Activated CD4-positive, alpha-beta T cell treated with anti-CD3 and anti-CD28 coated beads, Interleukin-2, amount 50 U/mL, for 1 hour (primary cell): Measurements from ENCODE around the gene PDGFD.

ENCODE experiments used
- DNase-seq: peaks from one replicate; pipeline ENCODE4 v3.0.0-alpha.2; 2020

Gene PDGFD

DNA sequence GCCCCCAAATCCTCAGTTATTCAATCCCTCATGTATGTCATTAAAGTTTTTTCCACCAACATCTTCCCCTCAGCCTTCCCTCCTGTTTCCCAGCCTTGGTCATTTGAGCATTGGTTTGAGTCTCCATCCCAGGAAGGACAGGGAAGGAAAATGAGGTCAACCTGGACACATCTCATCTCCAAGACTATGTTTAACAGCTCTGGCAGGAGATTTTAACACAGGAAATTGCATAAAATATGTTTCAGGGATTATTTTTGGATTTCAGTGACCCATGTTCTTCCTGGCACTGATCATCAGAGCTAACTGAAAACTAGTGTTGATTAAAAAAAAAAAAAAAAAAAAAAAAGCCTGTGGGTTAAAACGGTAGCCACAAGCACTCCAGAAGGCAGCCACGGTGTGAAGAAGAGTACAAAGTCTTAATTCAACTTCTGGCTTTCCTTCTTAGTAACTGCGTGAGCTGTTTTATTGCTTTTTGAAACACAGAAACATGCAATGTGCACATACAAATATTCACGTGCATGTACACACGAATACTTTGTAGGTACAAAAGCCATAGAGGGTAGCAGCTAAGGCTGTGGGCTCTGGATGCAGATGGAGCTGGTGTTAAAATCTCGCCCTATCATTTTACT lies 291.9 kb downstream of the PDGFD start:
- no peak for DNase-seq

- DNase-seq = no peak
Measured at GRCh38 chr11:103870821-103871309, 293.1 kb downstream of the PDGFD start.

DNA sequence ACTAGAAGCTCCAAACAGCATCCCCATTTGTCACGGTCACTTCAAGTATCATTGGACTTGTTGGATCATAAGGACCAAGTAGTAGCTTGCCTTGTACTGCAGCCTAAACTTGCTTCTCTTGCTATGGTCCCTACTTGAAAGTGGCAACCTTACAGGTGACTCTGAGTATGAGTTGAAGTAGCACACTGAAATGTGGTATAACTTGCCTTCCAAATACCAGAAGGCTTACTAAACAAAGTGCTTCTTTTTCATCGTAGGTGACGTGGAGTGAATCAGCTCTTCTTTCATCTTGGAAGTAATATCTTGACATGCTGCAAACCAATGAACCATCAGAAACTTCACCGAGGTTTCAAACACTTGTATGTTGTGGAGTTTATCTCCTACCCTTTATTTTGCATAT lies 296.5 kb downstream of the PDGFD start:
- DNase-seq = no peak

DNA sequence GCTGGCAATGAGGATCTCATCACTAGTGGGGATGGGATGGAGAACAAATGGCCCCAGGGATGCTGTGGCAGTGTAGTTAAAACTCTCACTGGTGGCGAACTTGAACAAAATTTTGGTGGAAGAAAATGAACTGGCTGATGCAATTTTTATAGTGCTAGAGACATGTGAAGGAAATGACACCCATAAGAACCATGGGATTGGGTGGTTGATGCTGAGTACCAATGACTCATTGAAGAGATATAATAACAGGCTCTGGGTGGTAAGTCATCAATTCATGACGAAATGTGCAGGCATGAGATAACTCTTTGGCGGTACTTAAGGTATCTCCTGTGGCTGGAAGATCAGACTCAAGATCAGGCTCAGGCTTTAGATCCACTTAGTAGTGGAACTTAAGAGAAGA lies 300.4 kb downstream of the PDGFD start:
- no peak for DNase-seq

GRCh38 chr11:103862802-103863174 lies 301.2 kb downstream of the PDGFD start:
- DNase-seq = no peak

DNA sequence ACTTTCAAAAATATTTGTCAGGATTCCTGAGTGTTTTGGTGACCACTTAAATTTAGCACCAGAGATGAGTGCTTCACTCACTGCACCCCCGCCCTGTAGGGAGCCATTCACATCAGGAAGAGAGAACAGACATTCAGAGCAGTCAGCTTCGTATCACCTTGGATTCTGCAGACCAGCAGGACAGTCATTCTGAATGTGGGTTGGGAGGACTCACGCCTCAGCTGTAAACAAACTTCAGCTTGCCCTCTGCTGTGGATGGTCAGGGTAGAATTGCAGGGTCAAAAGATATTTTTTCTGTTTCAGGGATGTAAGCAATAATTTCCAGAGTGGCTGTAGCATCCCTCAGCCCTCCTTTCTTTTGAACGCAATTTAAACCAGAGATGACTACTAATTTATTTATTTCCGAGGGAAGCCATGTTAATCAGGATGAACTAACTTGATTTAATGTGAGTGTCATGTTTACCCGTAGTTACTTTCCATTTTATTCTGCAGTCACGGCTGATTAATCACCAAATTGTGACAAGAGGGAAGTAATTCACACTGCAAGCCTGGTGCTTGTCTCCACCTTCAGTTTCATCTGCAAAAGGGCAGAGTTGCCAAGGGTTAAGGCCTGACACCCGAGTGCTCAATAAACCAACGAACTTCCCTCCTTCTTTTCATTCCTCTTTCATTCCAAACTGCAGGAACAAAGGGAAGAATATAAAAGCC lies 301.7 kb downstream of the PDGFD start:
- DNase-seq = no peak
